ENCODE data around the gene TEAD4.

TEAD4 gene

DNA sequence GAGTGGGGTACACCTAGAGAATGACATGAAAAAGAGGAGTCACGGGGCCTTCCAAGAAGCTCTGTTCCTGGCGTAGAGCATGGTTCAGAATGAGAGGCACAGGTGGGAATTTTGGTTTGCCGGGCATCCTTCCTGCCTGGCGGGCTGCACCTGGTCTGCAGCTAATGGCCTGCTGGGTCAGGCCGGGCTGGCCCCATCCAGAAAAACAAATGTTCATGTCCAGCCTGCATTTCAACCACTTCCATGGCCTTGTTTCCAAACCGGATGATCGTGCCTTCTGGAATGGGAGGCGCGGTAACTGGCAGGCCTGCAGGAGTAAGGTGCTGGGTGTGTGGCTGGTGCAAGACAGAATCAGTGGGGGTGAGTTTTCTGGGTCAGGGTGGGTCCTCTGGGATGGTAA lies 14.4 kb downstream of the TEAD4 start:
- Mint-ChIP-seq H3K9me3 (no peaks in the 10 kb centered on the region), H3K4me3 (no peak overlapping the region), H3K27me3 (peaks cover 5% of the 10 kb centered on the region), H3K27ac (no peak overlapping the region), H3K4me1 (ENCODE audit: low read depth) (peaks cover 4% of the 10 kb centered on the region), H3K36me3 (ENCODE audit: low read depth) (no peaks in the 10 kb centered on the region)
- intact Hi-C loops (cut with micrococcal nuclease) = no loop called here

DNA sequence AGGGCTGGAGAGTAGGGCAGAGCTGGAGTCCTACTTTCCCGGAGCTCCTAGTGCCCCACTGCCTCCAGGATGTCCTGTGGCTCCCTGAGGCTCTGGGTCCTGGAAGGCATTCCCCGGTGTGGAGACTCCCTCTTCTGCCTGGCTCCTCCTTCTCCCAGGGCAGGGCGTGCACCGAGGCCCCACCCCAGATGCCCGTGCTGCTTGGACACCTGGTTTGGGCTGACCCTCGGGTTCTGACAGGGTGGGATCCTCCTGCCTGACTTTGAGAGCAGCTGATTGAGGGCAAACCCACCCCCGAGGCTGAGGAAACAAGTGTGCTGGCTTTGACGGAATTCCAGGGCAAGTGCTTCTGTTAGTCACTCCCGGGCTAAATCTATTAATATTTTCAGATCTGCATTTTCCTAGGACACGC lies 15.4 kb downstream of the TEAD4 start:
- H3K27ac Mint-ChIP-seq = no peak overlapping the region
- peaks cover 4% of the 10 kb centered on the region for H3K4me1 Mint-ChIP-seq (ENCODE audit: low read depth)
- H3K27me3 Mint-ChIP-seq = peaks cover 2% of the 10 kb centered on the region
- H3K36me3 Mint-ChIP-seq (ENCODE audit: low read depth) = no peaks in the 10 kb centered on the region
- intact Hi-C loops (cut with micrococcal nuclease) = no loop called here
- H3K9me3 Mint-ChIP-seq = no peaks in the 10 kb centered on the region
- H3K4me3 Mint-ChIP-seq = no peak overlapping the region

DNA sequence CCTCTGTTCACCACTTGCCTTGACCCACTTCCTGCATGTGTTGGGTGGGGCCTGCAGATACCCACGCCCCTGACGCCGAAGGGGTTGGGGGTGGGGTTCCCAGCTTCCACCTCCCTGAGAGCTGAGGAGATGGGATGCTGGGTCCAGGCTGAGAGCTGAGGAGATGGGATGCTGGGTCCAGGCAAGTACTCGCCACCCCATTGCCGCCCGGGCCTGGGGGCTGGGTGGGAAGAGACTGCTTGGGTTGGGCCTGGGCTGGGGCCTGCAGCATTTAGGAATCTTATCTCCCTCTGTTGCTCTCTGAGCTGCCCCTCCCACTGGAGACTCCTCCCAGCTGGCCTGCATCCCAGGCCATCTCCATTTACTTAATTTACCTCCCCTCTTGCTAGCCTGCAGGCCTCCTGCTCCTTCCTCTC lies 17.4 kb downstream of the TEAD4 start:
- Mint-ChIP-seq H3K4me1 (ENCODE audit: low read depth) (no peaks in the 10 kb centered on the region), H3K36me3 (ENCODE audit: low read depth) (no peaks in the 10 kb centered on the region), H3K9me3 (no peaks in the 10 kb centered on the region), H3K27ac (no peak overlapping the region), H3K4me3 (no peak overlapping the region), H3K27me3 (no peaks in the 10 kb centered on the region)
- intact Hi-C loops (cut with micrococcal nuclease) = no loop called here

DNA sequence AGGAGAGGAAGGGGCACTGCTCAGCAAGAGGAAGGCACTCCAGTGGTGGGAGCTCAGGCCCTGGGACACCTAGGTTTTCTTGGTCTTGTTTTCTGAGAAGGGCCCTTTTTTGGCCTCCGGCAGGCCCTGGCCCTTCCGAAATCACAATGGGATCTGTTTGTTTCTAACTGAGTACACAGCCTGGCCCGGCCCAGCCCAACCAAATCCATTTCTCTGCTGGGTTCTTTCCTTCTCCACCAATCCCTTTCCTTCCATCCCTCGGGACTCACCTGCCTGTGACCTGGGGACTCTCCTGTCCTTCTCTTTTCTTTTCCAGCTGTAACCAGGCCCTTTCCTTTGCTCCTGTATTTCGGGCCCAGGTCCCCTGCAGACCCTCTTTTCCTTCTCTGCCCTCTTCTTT lies 18.6 kb downstream of the TEAD4 start:
- Mint-ChIP-seq H3K9me3 (no peaks in the 10 kb centered on the region), H3K27ac (no peak overlapping the region), H3K27me3 (no peaks in the 10 kb centered on the region), H3K4me3 (no peak overlapping the region), H3K4me1 (ENCODE audit: low read depth) (no peaks in the 10 kb centered on the region), H3K36me3 (ENCODE audit: low read depth) (no peaks in the 10 kb centered on the region)
- intact Hi-C loops (cut with micrococcal nuclease) = no loop called here

DNA sequence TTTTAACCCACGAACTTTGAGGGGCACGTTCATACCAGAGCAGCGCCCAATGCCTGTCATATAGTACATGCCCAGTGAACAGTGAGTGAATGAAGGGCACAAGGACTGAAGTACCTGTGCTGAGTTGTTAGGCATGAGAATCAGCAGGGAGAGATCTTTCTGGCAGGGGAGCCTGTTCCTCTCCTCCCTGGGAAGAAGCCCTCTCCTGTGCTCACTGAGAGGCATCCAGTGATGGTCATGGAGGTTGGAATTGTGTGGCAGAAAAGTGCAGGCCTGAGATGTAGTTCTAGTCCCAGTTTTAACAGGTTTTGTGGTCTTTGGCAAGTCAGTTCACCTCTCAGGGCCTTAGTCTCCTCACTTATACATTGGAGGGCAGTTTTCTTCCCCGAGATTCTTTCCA lies 20.6 kb downstream of the TEAD4 start:
- Mint-ChIP-seq H3K27me3 (peaks cover 4% of the 10 kb centered on the region), H3K4me1 (ENCODE audit: low read depth) (no peaks in the 10 kb centered on the region), H3K27ac (no peak overlapping the region), H3K36me3 (ENCODE audit: low read depth) (no peaks in the 10 kb centered on the region), H3K9me3 (no peaks in the 10 kb centered on the region), H3K4me3 (no peak overlapping the region)
- intact Hi-C loops (cut with micrococcal nuclease) = no loop called here

DNA sequence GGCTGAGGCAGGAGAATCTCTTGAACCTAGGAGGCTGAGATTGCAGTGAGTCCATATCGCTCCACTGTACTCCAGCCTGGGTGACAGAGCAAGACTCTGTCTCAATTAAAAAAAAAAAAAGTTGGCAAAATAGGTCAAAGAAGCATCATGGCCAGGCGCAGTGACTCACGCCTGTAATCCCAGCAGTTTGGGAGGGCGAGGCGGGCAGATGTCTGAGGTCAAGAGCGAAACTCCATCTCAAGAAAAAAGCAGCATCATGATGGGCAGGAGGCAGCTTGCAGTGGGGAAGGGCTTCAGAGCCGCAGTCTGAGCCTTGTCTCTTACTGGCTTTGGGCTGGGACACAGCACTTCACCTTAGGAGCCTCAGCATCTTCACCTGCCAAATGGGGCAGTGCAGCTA lies 21.4 kb downstream of the TEAD4 start:
- no peak overlapping the region for H3K4me3 Mint-ChIP-seq
- no peaks in the 10 kb centered on the region for H3K36me3 Mint-ChIP-seq (ENCODE audit: low read depth)
- H3K4me1 Mint-ChIP-seq (ENCODE audit: low read depth) = no peaks in the 10 kb centered on the region
- H3K9me3 Mint-ChIP-seq = no peaks in the 10 kb centered on the region
- intact Hi-C loops (cut with micrococcal nuclease) = no loop called here
- no peak overlapping the region for H3K27ac Mint-ChIP-seq
- H3K27me3 Mint-ChIP-seq = peaks cover 4% of the 10 kb centered on the region

DNA sequence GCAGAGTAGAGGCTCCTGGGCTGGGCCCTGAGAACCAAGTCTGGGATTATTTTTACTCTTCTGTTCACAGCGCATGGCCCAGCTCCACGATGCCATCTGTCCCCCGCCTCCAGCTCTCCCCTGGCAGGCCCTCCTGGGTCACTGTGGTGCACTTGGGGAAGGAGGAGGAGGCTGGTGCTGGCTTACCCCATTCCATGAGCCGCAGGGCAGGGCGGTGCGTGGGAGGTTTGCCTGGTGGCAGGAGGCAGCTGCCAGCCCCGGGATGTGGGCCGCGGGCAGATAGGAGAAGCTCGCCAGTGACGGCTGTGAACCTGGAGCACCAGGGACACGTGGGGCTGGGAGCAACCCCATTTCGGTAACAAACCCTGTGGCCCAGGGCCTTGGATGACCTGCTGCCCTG lies 23.2 kb downstream of the TEAD4 start:
- Mint-ChIP-seq H3K4me3 (no peak overlapping the region), H3K9me3 (no peaks in the 10 kb centered on the region), H3K27me3 (peaks cover 4% of the 10 kb centered on the region), H3K27ac (no peak overlapping the region), H3K4me1 (ENCODE audit: low read depth) (no peaks in the 10 kb centered on the region), H3K36me3 (ENCODE audit: low read depth) (no peaks in the 10 kb centered on the region)
- intact Hi-C loops (cut with micrococcal nuclease) = no loop called here

DNA sequence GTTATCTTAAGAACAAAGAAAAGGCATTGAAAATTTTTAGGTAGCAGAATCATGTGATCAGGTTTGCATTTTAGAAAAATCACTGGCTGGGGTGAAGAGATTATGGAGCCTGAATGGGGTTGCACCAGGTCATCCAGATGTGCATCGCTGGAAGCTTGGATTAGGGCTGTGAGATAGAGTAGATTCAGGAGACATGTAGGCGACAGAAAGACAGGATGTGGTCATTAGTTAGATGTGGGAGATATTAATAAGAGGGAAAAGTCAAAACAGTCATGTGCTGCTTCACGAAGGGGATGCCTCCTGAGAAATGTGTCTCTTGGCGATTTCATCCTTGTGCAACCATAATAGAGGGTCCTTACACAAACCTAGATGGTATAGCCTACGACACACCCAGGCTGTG lies 25.1 kb downstream of the TEAD4 start:
- H3K27me3 Mint-ChIP-seq = peaks cover 4% of the 10 kb centered on the region
- H3K4me3 Mint-ChIP-seq = no peak overlapping the region
- H3K27ac Mint-ChIP-seq = no peak overlapping the region
- H3K9me3 Mint-ChIP-seq = no peaks in the 10 kb centered on the region
- no peaks in the 10 kb centered on the region for H3K36me3 Mint-ChIP-seq (ENCODE audit: low read depth)
- no peaks in the 10 kb centered on the region for H3K4me1 Mint-ChIP-seq (ENCODE audit: low read depth)
- intact Hi-C loops (cut with micrococcal nuclease) = no loop called here

DNA sequence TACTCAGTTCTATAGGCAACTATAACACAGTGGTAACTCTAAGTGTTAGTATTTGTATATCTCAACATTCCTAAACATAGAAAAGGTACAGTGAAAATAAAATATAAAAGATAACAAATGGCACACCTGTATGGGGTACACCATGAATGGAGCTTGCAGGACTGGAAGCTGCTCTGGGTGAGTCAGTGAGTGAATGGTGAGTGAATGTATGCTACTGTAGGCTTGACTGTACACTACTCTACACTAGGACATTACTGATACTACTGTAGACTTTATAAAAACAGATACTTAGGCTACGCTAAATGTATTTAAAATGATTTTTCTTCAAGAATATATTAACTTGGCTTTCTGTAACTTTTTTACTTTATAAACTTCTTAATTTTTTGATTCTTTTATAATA lies 25.5 kb downstream of the TEAD4 start:
- Mint-ChIP-seq H3K36me3 (ENCODE audit: low read depth) (no peaks in the 10 kb centered on the region), H3K27me3 (peaks cover 4% of the 10 kb centered on the region), H3K4me3 (no peak overlapping the region), H3K27ac (no peak overlapping the region), H3K9me3 (peaks cover 4% of the 10 kb centered on the region), H3K4me1 (ENCODE audit: low read depth) (no peaks in the 10 kb centered on the region)
- intact Hi-C loops (cut with micrococcal nuclease) = no loop called here

DNA sequence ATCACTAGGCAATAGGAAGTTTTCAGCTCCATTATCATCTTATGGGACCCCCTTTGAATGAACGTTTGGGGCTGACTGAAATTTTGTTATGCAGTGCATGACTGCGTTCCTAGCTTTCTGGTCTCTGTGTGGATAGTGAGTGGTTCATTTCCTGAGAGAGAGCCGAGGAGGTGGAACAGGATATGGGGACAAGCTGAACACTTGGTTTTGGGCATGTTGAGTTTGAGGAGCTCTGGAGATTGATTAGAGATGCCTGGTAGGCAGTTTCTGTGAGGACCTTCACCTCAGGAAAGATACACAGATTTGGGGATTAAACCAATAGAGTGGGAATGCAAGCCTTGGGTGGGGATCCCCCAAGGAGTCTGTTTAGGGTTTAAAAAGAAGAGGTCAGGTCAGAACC lies 27.7 kb downstream of the TEAD4 start:
- intact Hi-C loops (cut with micrococcal nuclease) = no loop called here
- H3K27ac Mint-ChIP-seq = no peak overlapping the region
- H3K36me3 Mint-ChIP-seq (ENCODE audit: low read depth) = no peaks in the 10 kb centered on the region
- H3K9me3 Mint-ChIP-seq = peaks cover 10% of the 10 kb centered on the region
- H3K4me1 Mint-ChIP-seq (ENCODE audit: low read depth) = no peaks in the 10 kb centered on the region
- peaks cover 4% of the 10 kb centered on the region for H3K27me3 Mint-ChIP-seq
- H3K4me3 Mint-ChIP-seq = no peak overlapping the region

DNA sequence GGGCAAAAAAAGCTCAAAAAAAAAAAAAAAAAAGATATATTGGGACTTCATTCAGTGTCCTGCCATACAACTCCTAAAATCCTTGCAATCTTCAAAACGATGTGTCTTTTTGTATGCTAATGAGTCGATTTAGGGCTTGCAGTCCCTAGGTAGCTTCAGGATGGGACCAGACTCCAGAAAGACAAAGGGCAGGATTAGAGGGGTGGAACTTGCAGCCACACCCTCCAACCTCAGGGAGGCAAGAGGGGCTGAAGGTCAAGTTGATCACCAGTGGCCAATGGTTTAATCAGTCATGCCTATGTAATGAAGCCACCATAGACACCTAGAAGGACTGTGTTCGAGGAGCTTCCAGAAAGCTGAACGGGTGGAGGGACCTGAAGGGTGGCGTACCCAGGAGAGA lies 29.3 kb downstream of the TEAD4 start:
- intact Hi-C loops (cut with micrococcal nuclease) = no loop called here
- Mint-ChIP-seq H3K36me3 (ENCODE audit: low read depth) (no peaks in the 10 kb centered on the region), H3K27me3 (peaks cover 5% of the 10 kb centered on the region), H3K4me3 (no peak overlapping the region), H3K4me1 (ENCODE audit: low read depth) (no peaks in the 10 kb centered on the region), H3K27ac (no peak overlapping the region), H3K9me3 (peaks cover 10% of the 10 kb centered on the region)

DNA sequence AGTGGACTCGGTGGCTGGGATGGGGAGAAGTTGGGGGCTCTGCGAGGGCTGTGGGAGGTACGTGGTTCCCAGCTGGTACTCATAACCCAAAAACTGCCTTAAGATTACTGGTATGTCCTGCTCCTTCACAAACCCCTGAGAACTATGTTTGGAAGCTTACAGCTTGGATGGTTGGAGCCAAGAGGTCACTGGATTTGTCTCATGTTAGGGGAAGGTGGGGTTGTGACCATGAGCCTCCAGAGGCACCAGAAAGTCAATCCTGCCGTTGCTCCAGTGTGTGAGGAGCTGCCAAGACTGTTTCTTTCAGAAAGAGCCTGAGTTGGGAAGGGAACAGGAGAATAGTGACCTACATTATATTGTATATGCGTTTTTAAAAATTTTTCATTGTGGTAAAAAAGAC lies 33.5 kb downstream of the TEAD4 start:
- H3K36me3 Mint-ChIP-seq (ENCODE audit: low read depth) = no peaks in the 10 kb centered on the region
- H3K4me1 Mint-ChIP-seq (ENCODE audit: low read depth) = no peaks in the 10 kb centered on the region
- peaks cover 10% of the 10 kb centered on the region for H3K9me3 Mint-ChIP-seq
- H3K27me3 Mint-ChIP-seq = peaks cover 1% of the 10 kb centered on the region
- intact Hi-C loops (cut with micrococcal nuclease) = no loop called here
- no peak overlapping the region for H3K4me3 Mint-ChIP-seq
- H3K27ac Mint-ChIP-seq = no peak overlapping the region

DNA sequence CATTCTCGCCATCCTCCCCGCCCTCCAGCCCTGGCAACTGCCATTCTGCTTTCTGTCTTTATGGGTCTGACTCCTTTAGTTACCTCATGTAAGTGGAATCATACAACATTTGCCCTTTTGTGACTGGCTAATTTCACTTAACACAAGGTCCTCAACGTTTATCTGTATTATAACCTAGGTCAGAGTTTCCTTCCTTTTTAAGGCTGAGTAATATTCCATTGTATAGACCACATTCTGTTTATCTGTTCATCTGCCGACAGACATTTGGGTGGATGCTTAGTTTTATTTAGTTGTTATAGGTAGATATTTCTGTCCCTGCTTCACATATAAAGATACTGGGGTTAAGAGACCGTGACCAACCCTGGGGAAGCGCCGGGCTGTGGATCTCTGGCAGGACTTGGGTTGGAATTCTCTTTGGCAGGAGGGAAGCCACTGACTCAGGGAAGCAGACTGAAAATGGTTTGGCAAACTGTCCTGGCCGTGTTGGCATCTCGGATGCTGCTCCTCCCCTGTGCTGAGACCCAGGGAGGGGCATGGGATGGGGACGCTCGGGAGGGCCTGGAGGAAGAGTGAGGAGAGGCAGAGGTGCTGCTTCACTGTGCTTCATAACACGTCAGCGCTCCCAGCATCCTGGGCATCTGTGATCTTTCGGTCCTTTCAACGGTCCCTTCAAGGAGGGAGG lies 38.9 kb downstream of the TEAD4 start:
- intact Hi-C loops (cut with micrococcal nuclease) = no loop called here
- H3K27ac Mint-ChIP-seq = no peak overlapping the region

DNA sequence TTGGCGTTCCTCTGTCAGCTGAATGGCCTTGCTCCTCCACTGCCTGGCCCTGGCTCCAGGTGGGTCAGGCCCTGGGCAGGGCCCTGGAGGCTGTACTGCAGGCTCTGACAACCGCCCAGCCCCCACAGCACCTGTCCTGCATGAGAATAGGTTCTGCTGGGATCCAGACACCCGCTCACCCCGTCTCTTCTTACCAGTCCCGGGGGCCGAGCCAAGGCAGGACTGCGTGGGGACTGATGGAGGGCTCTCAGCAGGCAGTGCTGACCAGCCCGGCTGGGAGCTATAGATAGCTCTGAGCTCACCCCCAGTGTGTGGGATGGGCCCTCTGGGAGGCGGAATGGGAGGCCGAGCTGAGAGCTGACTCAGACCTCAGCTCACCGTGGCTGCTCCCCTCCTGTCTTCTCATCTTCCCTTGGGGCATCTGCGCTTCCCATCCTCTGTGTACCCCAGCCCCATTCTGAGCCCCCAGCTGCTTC lies 39.6 kb downstream of the TEAD4 start:
- Mint-ChIP-seq H3K27ac (no peak overlapping the region), H3K27me3 (no peaks in the 10 kb centered on the region), H3K4me1 (ENCODE audit: low read depth) (no peaks in the 10 kb centered on the region), H3K4me3 (no peak overlapping the region), H3K9me3 (no peaks in the 10 kb centered on the region), H3K36me3 (ENCODE audit: low read depth) (no peaks in the 10 kb centered on the region)
- intact Hi-C loops (cut with micrococcal nuclease) = no loop called here

More for the DNA sequence above, 38.9 kb downstream of the TEAD4 start:
- H3K4me3 Mint-ChIP-seq = no peak overlapping the region
- no peaks in the 10 kb centered on the region for H3K36me3 Mint-ChIP-seq (ENCODE audit: low read depth)
- H3K4me1 Mint-ChIP-seq (ENCODE audit: low read depth) = no peaks in the 10 kb centered on the region
- H3K27me3 Mint-ChIP-seq = no peaks in the 10 kb centered on the region
- H3K9me3 Mint-ChIP-seq = no peaks in the 10 kb centered on the region

DNA sequence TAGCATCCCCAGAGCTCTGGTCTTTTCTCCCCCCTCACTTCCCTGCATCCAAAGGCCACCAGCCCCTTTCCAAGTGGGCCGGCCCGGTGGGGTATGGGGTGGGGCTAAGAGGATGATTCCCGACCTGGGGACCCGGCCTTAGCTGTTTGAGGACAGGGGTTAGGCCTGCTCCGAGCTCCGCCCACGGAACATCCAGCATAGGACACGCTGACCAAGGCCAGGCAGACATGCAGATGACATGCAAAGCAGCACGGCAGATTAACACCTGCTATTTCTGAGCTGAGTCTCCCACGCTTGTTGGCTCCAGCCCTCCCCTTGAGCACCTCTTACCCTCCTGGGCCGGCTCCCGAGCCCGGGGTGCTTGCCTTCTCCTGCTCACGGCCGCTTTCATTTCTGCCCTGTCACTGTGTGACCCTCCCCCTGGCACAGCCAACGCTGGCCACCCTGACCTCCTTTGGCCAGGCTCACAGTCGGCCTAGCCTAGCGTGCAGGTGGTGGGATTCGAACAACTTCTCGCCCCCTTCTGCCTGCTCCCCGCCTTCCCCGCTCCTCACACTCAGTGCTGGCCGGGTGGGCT lies 40.2 kb downstream of the TEAD4 start:
- H3K27me3 Mint-ChIP-seq = peaks cover under 1% of the 10 kb centered on the region
- H3K4me3 Mint-ChIP-seq = no peak overlapping the region
- no peaks in the 10 kb centered on the region for H3K9me3 Mint-ChIP-seq
- intact Hi-C loops (cut with micrococcal nuclease) = no loop called here
- H3K4me1 Mint-ChIP-seq (ENCODE audit: low read depth) = no peaks in the 10 kb centered on the region
- no peaks in the 10 kb centered on the region for H3K36me3 Mint-ChIP-seq (ENCODE audit: low read depth)
- H3K27ac Mint-ChIP-seq = no peak overlapping the region

Data from dendritic cell treated with granulocyte-macrophage colony-stimulating factor and Interleukin-4, amounts not matched to agents 40 ng/mL and 50 ng/mL, for 4 days (primary cell).